Neural crest cell (in vitro differentiated cells): Measurements from ENCODE around the gene PAX8. TPM values are rescaled to one million over a fixed set of nuclear protein-coding genes. Genes with fewer than 3 reads are reported as not detected.
"Not testable (repeated sequence)": the region's sequence is repeated elsewhere in the genome, so short reads cannot be mapped to it uniquely, and the experiment has no call there.

ENCODE experiments used
- DNase-seq: peaks from one replicate; pipeline ENCODE4 v3.0.0; 2021; ENCODE audit warnings: low read depth, mixed read lengths, low spot score
- H3K27ac Mint-ChIP-seq: one replicate; pipeline ENCODE4 v1.8.0; 2021; ENCODE audit warnings: mild to moderate bottlenecking, mixed read lengths; ENCODE audit not compliant: unreplicated experiment
- H3K27me3 Mint-ChIP-seq: 2 replicates; pipeline ENCODE4 v1.8.0; 2021; ENCODE audit warnings: low read depth, mild to moderate bottlenecking, mixed read lengths
- H3K36me3 Mint-ChIP-seq: 2 replicates; pipeline ENCODE4 v1.8.0; 2021; ENCODE audit warnings: low read depth, mild to moderate bottlenecking, mixed read lengths
- H3K4me1 Mint-ChIP-seq: 2 replicates; pipeline ENCODE4 v1.8.0; 2021; ENCODE audit warnings: mixed read lengths
- H3K4me3 Mint-ChIP-seq: one replicate; pipeline ENCODE4 v1.8.0; 2021; ENCODE audit warnings: mild to moderate bottlenecking, mixed read lengths
- H3K9me3 Mint-ChIP-seq: 2 replicates; pipeline ENCODE4 v1.8.0; 2021; ENCODE audit warnings: mixed read lengths
- long read RNA-seq: library from polyadenylated mRNA; unstranded; transcript quantifications from one replicate; pipeline ENCODE4 v2.0.0, GENCODE V29; 2020
- total RNA-seq: library from RNA; stranded (reverse); gene quantifications from 2 replicates; pipeline ENCODE4 v1.2.1, GENCODE V29; 2021
- TF ChIP-seq, protein P1 (sequence below): fragments of 200-600 bp; sonication (generic); conservative IDR thresholded peaks from 2 replicates; pipeline ENCODE4 v1.5.0; 2021; ENCODE audit warnings: antibody characterized with exemption, mild to moderate bottlenecking

The PAX8 gene
- 0.49 and 0.98 TPM in 2 replicates for total RNA-seq
- long read RNA-seq, result 0 reads

DNA sequence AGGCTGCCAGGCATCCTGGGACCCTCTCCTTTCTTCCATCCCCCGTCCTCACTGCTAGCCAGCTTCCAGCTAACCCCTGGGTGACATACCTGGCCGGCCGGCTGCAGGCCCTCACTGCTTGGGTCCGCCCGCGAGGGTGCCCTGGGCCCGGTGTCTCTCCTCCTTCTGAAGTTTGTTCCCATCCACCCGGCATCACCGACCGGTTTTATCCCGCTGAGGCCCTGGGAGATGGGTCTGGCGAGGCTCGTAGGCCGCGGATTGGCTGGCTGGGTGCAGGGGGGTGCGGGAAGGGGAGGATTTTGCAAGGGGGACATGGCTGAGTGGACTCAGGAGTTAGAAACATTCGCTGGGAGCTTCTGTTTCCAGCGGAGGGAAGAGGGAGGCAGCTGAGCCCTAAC, at the start of gene PAX8:
PAX8 (minus strand) TSS at position 180 of the 398 bp plus-strand sequence. CDS start 527 bp downstream, outside the sequence.
- no peak for DNase-seq
- peaks cover 11% of the 10 kb centered on the region for H3K4me1 Mint-ChIP-seq
- H3K27me3 Mint-ChIP-seq, result peaks cover 90% of the 10 kb centered on the region

DNA sequence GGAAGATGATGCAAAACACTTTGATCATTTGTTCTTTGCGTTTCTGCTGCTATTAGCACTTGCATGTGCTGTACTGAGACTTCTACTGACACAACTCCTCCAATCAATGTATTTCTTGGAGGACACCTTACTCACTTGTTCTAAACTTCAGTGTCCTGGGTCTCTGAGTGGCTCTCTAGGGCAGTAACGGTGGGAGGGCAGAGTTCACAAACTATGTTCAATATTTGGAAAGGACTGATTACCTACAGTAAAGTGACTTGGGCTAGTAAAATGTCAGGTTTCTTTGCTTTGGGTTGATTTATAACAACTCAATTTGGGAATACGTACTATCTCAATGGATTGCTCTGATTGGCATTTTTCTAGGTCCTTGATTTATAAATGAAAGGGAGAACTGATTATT, 49.3 kb upstream of the PAX8 start:
- TF ChIP-seq, protein P1, sequence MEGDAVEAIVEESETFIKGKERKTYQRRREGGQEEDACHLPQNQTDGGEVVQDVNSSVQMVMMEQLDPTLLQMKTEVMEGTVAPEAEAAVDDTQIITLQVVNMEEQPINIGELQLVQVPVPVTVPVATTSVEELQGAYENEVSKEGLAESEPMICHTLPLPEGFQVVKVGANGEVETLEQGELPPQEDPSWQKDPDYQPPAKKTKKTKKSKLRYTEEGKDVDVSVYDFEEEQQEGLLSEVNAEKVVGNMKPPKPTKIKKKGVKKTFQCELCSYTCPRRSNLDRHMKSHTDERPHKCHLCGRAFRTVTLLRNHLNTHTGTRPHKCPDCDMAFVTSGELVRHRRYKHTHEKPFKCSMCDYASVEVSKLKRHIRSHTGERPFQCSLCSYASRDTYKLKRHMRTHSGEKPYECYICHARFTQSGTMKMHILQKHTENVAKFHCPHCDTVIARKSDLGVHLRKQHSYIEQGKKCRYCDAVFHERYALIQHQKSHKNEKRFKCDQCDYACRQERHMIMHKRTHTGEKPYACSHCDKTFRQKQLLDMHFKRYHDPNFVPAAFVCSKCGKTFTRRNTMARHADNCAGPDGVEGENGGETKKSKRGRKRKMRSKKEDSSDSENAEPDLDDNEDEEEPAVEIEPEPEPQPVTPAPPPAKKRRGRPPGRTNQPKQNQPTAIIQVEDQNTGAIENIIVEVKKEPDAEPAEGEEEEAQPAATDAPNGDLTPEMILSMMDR, result no peak
- no peak for DNase-seq
- Mint-ChIP-seq H3K4me1 (peaks cover 22% of the 10 kb centered on the region), H3K36me3 (no peaks in the 10 kb centered on the region), H3K27ac (no peak overlapping the region), H3K27me3 (no peaks in the 10 kb centered on the region), H3K4me3 (no peak overlapping the region), H3K9me3 (peaks cover 4% of the 10 kb centered on the region)

More for the DNA sequence above, at the start of gene PAX8:
- Mint-ChIP-seq H3K36me3 (no peaks in the 10 kb centered on the region), H3K27ac (no peak within 1 kb of the TSS), H3K4me3 (no peak within 1 kb of the TSS), H3K9me3 (no peaks in the 10 kb centered on the region)
- TF ChIP-seq, protein P1, result no peak

DNA sequence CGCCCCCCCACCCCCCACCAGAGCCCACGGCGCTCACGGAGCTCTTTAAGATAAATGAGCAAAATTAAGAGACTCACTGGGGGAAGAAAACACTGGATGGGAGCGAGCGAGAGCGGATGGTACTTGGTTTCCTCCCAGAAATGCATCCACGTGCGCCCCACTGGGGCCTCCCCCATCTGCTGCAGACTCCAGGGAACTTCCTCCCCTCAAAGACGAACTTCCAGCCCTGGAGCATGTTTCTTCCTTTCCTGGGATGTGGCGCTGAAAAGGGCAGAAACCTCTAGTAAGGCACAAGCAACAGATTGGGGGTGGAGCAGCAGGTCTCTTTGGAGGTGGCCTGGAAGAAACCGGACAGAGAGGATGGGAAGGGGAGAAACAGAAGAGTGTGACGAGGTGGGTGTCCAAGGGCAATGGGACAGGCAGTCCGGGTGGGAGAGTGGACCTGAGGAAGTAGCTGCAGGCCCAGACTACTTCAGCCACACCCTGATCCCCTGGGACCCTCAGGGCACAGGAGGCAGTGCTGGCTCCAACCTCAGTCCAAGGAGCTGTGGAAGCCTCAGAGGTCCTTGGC, 46.5 kb upstream of the PAX8 start:
- not testable (repeated sequence) for H3K36me3 Mint-ChIP-seq, H3K9me3 Mint-ChIP-seq, H3K27me3 Mint-ChIP-seq
- DNase-seq, result peak; percentile 12
- Mint-ChIP-seq H3K4me3 (peak overlapping the region; percentile 89), H3K4me1 (peaks cover 22% of the 10 kb centered on the region), H3K27ac (peak overlapping the region; percentile 94)

DNA sequence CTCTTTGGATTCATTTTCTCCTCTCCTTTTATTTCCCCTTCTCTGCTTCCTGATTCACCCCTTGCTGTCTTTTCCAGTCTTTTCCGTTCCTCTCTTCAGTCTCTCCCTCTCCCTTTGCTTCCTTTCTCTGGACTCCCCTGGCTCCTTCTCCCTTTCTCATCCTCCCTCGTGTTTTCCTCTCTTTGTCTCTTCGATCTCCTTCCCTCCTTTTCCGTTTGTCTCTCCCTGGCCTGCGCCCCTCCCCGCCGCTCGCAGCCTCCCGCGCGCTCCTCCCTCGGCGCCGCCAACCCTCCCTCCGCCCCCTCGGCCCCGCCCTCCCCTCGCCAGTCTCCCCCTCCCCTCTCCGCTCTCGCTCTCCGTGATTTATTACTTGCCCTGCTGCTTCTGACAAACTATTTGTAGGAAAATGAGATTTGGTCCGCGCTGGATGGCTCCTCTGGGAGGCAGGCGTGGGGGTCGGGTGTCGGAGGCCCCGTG, 46.0 kb upstream of the PAX8 start:
- no peaks in the 10 kb centered on the region for H3K27me3 Mint-ChIP-seq
- H3K27ac Mint-ChIP-seq, result peak overlapping the region; percentile 98
- peak; percentile 64 for DNase-seq
- H3K36me3 Mint-ChIP-seq, result no peaks in the 10 kb centered on the region
- TF ChIP-seq, protein P1, result no peak
- H3K4me1 Mint-ChIP-seq, result peaks cover 22% of the 10 kb centered on the region
- H3K4me3 Mint-ChIP-seq, result peak overlapping the region; percentile 89
- H3K9me3 Mint-ChIP-seq, result peaks cover 4% of the 10 kb centered on the region

DNA sequence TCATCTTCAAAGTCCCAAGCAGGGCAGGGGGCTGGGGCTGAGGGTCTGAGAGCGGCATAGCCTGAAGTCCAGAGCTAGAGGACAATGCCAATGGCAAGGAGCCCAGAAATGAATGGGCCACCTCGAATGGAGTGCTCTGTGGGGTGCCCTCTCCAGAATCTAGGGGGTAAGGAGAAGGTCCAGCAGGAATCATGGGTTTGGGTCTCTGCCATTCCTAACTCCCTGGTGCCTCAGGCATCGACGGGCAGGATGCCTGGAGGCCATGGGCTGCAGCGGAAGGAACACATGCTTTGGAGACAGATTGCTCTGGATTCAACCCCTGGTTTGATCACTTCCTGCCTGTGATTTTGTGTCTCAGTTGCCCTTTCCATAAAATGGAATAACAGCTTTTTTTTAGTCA, 44.4 kb upstream of the PAX8 start:
- not testable (repeated sequence) for H3K27me3 Mint-ChIP-seq, H3K36me3 Mint-ChIP-seq, DNase-seq, H3K4me3 Mint-ChIP-seq, H3K9me3 Mint-ChIP-seq, H3K27ac Mint-ChIP-seq
- peaks cover 22% of the 10 kb centered on the region for H3K4me1 Mint-ChIP-seq

DNA sequence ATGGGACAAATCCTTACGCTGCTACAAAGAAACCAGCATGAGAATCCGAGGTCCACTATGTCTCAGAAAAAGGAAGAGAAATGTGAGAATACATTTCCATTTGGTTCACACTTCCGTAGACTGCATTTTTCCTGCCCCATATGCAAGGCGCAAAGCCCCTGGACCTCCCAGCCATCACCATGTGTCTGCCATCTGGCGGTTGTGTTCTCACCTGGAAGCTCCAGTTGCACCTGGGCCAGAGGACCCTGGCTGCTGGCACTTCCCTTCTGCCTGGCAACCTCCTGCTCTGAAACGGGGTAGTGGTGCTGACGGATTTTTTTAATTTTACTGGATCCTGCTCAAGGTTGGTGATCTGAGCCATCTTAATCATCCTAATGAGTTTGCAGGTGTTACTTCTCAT, 41.4 kb upstream of the PAX8 start:
- not testable (repeated sequence) for H3K27ac Mint-ChIP-seq, H3K9me3 Mint-ChIP-seq, H3K4me3 Mint-ChIP-seq, DNase-seq, H3K4me1 Mint-ChIP-seq, H3K36me3 Mint-ChIP-seq, H3K27me3 Mint-ChIP-seq

DNA sequence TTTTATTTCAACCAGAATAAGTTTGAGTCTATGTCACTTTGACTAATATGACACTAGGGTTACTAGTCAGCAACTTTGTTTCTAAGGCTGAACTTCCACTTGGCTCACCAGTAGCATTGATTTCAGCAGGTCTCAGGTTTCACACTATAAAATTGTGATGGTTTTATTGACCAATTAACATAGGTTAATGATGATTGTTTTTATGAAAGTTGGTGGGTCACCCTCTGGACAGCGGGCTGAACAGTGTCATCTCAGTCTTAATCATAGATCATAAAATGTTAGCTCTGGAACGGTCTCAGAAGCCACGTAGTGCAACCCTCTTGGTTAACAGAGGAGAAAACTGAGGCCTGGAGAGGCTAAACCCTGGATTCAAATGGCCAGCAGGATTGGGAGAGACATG, 40.2 kb upstream of the PAX8 start:
- H3K9me3 Mint-ChIP-seq, H3K36me3 Mint-ChIP-seq, H3K27me3 Mint-ChIP-seq: not testable (repeated sequence)

More for the DNA sequence above, 40.2 kb upstream of the PAX8 start:
- H3K27ac Mint-ChIP-seq, H3K4me1 Mint-ChIP-seq, DNase-seq, H3K4me3 Mint-ChIP-seq: not testable (repeated sequence)
